HG02759 (cell line): ENCODE results near the gene C3orf18.

Experiments used
- ATAC-seq: cut with Tn5 transposase; IDR thresholded peaks from one replicate; pipeline ENCODE4 v1.9.1; 2021; ENCODE audit warnings: mild to moderate bottlenecking, moderate library complexity; ENCODE audit not compliant: unreplicated experiment

C3orf18 gene

DNA sequence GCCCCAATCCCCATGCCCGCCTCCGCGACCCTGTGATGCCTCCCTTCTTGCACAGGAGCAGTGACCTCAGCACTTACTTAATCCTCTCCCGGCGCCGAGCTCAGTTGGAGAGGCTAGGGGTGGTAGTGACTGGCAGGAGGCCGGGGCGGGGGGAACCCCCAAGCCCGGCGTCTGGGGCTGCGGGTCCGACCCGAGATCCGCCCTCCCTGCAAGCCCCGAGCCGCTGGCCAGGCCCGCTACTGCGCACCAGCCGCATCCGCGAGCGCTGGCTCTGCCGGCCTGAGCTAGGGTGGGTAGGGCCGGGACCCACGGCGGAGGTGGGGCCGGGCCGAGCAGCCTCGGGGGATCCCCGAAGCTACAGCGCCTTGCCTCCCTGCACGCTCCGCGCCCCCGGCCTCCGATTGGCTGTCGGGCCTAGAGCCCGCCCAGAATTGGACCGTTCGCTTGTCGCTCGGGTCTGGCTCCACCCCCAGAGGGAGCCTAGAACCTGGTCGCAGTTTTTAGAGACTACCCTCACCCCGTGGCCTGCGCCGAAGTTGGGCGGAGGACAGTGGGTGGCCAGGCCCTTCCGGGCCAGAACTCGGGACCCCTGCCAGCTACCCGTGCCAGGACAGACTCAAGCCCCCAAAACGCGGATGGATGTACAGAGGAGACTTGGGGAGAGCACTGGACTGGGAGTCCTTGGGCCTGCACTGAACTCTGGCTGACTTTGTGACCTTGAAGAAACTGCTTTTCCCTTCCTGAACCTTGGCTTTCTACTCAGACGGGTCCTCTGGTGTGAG, at the start of gene C3orf18:
TSS of gene C3orf18 (minus strand) at position 362 of the 782 bp plus-strand sequence. CDS start 2,048 bp downstream, outside the sequence.
- ATAC-seq, result peak; percentile 84

GRCh38 chr3:50616770-50617095, 49.2 kb upstream of the C3orf18 start:
- peak; percentile 63 for ATAC-seq

DNA sequence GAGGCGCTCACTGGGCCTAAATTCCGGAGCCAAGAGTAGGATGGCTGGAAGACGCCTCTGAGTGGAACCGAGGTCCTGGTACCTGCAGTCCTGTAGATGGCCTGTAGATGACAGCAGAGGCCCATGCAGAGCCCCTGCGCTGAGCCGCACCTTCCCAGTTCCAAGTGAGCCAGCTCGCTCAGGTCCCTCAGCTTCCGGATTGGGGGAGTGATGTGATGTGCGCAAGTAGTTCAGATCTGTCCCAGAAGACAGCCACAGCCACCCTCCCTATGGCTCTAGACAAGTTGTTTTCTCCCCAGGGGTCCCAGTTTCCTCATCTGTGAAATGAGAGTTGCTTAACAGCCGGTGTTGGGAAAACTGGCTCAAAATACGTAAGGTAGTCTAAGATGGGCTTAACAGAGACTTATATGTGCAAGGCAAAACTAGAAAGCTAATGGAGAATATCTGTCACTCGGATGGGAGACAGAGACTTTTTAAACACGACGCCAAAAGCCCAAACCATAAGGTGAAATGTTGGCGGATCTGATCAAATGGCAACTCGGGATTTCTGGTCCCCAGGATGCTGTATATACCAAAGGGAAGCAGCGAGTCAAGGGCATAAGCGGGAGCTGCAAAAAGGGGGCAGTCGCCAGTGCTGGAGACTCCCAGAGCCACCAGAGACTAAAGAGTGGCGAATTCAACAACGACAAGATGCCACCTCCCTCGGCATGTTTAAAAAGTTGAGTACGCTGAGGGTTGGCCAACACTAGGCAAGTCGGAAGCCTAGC, 48.6 kb upstream of the C3orf18 start:
- no peak for ATAC-seq

DNA sequence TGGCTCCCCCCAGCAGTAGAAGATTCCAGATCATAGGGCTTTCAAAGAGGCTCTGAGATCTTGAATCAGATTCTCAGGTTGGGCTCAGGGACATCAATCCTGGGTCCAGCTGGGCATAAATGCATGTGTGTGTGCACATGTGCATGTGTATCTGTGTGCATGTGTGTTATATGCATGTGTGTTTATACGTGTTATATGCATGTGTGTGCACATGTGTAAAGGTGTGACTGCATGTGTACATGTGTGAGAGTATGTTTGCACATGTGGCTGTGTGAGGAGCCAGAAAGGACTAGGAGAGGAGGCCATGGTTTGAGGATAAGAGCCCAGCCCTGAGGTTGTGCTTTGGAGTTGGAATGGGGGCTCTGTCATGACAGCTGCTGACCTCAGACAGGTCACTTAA, 47.6 kb upstream of the C3orf18 start:
- ATAC-seq, result no peak

GRCh38 chr3:50612970-50613846, 45.7 kb upstream of the C3orf18 start:
- no peak for ATAC-seq

GRCh38 chr3:50612234-50612882, 44.8 kb upstream of the C3orf18 start:
- no peak for ATAC-seq

DNA sequence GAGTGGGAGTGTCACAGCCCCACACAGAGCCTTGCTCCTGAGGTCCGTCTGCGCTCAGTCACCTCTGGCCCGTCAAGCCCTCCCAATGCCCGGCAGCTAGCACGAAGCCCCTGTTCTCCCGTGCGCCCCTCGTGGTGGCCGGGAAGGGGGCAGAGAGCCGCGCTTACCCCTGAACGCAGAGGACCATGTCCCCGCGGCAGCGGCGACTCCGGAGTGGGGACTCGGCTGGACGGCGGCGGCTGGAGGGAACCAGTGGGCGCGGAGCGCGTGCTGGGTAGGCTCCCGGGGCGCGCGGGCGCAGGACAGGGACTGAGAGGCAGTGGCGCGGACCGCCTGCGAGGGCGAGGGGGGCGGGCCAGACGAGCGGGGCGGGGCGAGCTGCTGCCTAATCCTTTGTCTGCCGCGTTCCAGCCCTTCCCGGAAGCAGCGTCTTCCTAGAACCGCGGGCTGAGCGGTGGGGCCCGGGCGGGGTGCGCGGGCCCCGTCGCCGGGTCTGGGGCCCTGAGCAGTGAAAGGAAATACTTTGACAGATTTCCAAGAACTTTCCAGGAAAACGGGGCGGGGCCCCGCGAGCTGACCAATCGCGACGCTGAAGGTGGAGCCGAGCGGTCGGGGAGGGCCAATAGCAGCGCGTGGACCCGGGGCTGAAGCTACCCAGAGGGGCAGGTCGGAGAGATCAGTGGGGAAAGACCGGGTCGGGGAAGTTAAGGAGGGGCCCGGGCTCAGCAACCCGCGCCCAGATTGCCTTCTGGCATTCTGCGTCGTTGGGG, 44.1 kb upstream of the C3orf18 start, which contains the start of gene CISH:
TSS of gene CISH (minus strand) at position 311 of the 770 bp plus-strand sequence. CDS start at position 187, 124 bp downstream.
- ATAC-seq, result peak; percentile 77

GRCh38 chr3:50610992-50611463, 43.5 kb upstream of the C3orf18 start:
- no peak for ATAC-seq

- no peak for ATAC-seq
Observed at GRCh38 chr3:50610181-50610971, 42.8 kb upstream of the C3orf18 start.

DNA sequence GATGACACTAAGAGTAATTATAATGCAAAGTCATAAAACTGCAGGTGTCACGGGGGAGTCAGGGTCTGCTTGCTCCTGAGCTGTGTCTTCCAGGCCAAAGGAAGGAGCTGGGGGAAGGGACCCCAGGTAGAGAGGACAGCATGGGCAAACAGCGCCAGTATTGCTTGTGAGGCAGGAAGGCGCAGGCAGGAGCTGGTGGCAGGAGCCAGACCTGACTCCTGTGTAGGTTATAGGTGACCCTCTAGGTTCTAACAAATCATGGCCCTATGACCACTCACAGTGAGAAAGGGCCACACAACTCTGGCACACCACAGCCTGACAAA, 42.2 kb upstream of the C3orf18 start:
- ATAC-seq, result no peak

- no peak for ATAC-seq
Observed at GRCh38 chr3:50609071-50609762, 41.7 kb upstream of the C3orf18 start.

DNA sequence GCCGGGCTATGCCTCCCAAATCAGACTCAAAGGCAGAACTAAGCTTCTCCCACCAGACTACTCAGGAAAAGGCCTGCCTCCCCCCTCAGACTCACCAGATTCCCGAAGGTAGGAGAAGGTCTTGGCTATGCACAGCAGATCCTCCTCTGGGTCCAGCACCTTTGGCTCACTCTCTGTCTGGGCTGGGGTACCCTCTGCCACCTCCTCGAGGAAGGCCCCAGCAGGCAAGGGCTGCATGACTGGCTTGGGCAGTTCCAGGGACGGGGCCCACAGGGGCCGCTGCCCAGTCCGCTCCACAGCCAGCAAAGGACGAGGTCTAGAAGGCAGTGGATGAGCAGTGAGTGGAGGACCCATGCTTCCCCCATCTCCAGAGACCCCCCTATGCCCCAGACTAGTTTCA, 40.7 kb upstream of the C3orf18 start:
- no peak for ATAC-seq

GRCh38 chr3:50607271-50608091, 39.9 kb upstream of the C3orf18 start:
- ATAC-seq, result no peak

DNA sequence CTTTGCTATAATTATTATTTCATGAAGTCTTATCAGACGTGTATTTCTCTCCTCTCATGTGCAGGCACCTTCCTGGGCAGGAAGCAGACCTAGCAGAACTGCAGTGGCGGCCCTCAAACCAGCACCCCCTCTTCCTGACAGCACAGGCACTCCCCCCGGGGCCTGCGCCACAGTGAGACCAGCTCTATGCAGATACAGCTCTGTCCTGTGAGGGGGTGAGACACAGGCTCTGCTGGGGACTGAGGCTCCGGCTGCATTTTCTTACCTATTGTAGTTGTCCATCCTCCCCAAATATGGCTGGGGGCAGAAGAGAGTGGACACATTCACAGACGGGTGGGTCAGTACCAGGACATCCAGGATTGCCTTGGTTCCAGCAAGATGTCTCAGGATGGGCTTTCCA, 39.0 kb upstream of the C3orf18 start:
- no peak for ATAC-seq

DNA sequence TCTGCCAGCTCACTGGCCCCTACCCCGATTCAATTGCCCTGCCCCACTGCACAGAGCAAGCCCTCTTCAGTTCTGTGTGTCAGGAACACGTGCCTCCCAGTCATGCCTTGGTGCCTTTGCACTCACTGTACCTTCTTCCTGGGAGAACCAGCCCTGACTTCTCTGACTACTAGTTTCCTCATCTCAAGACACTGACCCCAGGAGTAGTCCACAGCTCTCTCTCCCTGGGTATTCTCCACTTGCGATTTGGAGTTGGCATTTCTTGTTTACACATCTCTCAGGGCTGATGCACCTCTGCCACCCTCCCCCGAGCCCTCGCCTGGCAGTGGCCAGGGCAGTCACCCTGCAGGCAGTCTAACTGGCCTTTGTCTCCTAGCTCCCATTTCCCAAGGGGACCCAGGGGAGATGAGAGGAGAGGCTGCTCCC, 38.4 kb upstream of the C3orf18 start:
- ATAC-seq, result no peak

DNA sequence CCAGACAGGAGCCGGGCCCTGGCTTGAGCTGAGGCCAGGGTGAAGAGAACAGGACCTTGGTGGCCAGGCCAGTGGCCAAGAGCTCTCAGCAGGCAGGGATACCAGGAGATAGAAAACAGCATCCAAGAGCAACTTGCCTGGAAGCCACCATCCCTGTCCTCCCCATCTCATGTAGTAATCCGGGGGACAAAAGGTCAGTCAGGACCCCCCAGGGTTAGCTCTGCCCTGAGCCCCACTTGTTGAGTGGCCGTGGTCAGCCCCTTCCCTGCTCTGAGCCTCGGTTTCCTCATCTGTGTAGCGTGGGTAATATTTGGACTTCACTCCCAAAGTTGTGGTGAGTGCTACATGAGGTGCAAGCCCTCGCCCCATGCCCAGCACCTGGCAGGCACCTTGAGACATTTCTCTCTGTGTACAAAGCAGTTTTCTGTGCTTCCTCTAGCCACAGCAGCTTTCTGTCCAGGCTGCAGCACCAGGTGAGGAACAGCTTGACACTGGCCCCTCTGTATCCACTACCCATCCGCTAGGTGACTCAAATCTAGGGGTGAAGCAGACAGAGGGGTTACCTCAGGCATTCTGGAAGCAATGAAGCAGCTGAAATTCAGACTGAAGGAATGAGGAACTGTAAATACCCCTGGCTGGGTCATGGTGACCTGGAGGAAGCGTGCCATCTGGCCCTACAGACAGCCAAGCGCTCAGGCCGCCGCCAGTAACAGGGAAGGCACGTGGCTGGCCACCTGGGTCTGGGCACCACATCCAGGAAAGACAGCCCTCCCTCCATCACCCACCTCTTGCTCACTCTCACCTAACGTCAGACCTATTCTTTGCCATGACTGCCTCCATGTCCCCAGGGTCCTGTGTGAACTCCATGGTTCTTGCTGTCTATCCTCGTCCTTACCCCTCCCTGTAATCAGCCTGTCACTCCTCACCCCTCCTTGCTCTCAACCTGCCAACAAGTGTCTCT, 37.4 kb upstream of the C3orf18 start:
- ATAC-seq, result no peak
